ENCODE data around the gene PPIP5K2. TPM values are rescaled to one million over a fixed set of nuclear protein-coding genes. Genes with fewer than 3 reads are reported as not detected.
A peak's percentile ranks its signal among the peaks of the same experiment; 100 is the strongest.

The PPIP5K2 gene
- total RNA-seq, 4 donors from 2014 or later, result 30.1 to 36.9 (median 33.7) TPM

GRCh38 chr5:103224118-103224893, 104.2 kb downstream of the PPIP5K2 start:
- DNase-seq (ENCODE audit: low spot score) (no peak), ATAC-seq (ENCODE audit: low FRiP score) (peak; percentile 85)
- TF ChIP-seq, protein P1, sequence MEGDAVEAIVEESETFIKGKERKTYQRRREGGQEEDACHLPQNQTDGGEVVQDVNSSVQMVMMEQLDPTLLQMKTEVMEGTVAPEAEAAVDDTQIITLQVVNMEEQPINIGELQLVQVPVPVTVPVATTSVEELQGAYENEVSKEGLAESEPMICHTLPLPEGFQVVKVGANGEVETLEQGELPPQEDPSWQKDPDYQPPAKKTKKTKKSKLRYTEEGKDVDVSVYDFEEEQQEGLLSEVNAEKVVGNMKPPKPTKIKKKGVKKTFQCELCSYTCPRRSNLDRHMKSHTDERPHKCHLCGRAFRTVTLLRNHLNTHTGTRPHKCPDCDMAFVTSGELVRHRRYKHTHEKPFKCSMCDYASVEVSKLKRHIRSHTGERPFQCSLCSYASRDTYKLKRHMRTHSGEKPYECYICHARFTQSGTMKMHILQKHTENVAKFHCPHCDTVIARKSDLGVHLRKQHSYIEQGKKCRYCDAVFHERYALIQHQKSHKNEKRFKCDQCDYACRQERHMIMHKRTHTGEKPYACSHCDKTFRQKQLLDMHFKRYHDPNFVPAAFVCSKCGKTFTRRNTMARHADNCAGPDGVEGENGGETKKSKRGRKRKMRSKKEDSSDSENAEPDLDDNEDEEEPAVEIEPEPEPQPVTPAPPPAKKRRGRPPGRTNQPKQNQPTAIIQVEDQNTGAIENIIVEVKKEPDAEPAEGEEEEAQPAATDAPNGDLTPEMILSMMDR (IDR thresholded peaks at IDR 0.05), result no peak

GRCh38 chr5:103224894-103225246, 104.8 kb downstream of the PPIP5K2 start:
- DNase-seq (ENCODE audit: low spot score) (no peak), ATAC-seq (ENCODE audit: low FRiP score) (no peak)
- TF ChIP-seq, protein P1 (IDR thresholded peaks at IDR 0.05), result no peak

GRCh38 chr5:103228061-103228460, 108.0 kb downstream of the PPIP5K2 start:
- no peak for ATAC-seq (ENCODE audit: low FRiP score)
- TF ChIP-seq, protein P1 (IDR thresholded peaks at IDR 0.05), result no peak
- DNase-seq (ENCODE audit: low spot score), result no peak

GRCh38 chr5:103228588-103228987, 108.5 kb downstream of the PPIP5K2 start:
- no peak for DNase-seq (ENCODE audit: low spot score)
- TF ChIP-seq, protein P1 (IDR thresholded peaks at IDR 0.05), result no peak
- ATAC-seq (ENCODE audit: low FRiP score), result no peak

DNA sequence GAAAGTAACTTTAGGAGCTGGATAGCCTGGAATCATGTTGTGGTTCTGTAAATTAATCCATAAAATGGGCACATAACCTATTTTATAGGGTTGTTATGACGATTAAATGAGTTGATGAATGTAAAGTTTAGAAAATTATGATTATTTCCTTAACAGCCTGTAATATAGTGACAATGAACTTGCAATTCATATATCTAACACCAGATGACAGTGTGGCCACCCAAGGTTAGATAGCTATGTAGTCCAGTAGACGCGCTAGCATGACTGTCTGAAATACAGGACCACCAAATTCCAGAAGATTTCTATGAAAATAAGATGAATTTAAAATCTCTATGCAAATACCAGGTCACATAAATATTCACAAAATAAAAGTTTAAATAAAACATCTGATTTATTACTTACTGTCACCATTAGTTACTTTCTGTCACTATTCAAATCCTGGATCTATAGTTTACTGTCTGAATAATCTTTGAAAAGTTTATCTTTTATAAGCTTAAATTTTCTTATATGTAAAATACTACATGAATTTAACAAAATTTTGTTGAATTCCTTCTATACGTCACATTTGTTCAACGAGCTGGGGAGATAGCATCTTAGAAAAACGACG, 112.4 kb downstream of the PPIP5K2 start:
- DNase-seq (ENCODE audit: low spot score) (no peak), ATAC-seq (ENCODE audit: low FRiP score) (no peak)
- TF ChIP-seq, protein P1 (IDR thresholded peaks at IDR 0.05), result peak in 1 of 3 donors; percentile 12

DNA sequence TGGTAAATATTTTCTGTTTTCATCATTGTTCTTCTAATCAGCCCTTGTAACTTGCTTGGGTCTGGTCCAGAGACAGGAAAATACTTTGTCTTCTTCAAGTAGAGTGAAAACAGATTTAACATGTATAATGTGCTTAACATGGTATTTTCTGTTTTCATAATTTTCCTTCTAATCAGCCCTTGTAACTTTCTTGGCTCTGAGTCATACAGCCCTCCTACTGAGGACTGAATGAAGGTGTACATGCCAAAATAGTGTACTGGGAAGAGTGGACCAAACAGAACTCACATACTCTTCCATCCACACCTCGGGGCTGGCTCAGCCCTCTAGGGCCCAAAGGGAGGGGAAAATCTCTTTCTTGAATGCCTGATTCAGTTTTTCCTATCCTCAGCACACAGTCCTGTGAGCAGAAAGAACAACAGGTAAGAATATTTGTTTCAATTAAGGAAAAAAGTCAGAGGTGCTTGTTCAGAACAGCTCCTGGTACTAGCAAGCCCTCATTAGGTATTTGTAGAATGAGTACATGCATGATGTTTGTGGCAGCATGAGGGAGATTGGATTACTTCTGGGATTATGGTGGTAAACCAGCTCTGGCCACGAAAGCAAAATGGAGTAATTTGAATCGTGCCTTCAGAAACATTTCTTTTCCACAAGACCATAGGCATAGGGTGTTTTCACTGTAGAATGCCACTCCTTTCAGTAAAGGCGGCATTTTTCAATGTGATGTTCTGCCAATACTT, 114.3 kb downstream of the PPIP5K2 start:
- peak; percentile 68 for ATAC-seq (ENCODE audit: low FRiP score)
- TF ChIP-seq, protein P1 (IDR thresholded peaks at IDR 0.05), result no peak

More for the DNA sequence above, 114.3 kb downstream of the PPIP5K2 start:
- no peak for DNase-seq (ENCODE audit: low spot score)

Measured in omental fat pad (tissue), 4 donors.